SK-N-SH (cell line): ENCODE measurements around the gene BFSP2. TPM values are rescaled to one million over a fixed set of nuclear protein-coding genes. Genes with fewer than 3 reads are reported as not detected.

Experiments used
- CTCF ChIA-PET: fragments of 300-600, 350-600 bp; formaldehyde crosslinking; extraction: SDS; loops from one replicate; lab custom pipeline; 2021; lab: Yijun Ruan, JAX
- POLR2A ChIA-PET: fragments of 350-600 bp; sonication (Branson Sonifier 250); formaldehyde crosslinking; extraction: SDS; loops from one replicate; lab custom pipeline; 2020; ENCODE audit warnings: antibody characterized with exemption, inconsistent platforms; lab: Yijun Ruan, JAX
- DNase-seq: peaks from one replicate; pipeline ENCODE4 v3.0.0; 2012
- H2AFZ ChIP-seq: fragments of 200-600 bp; sonication (generic); 2 replicates; pipeline ENCODE4 v1.8.1; 2016; ENCODE audit warnings: antibody characterized with exemption, mild to moderate bottlenecking, low read depth
- H3F3A ChIP-seq: fragments of 200-600 bp; sonication (generic); replicated peaks from 2 replicates; pipeline ENCODE3; 2016; ENCODE audit warnings: antibody characterized with exemption, mild to moderate bottlenecking; ENCODE audit not compliant: insufficient read depth
- H3K27ac ChIP-seq, 2 experiments: fragments of 200-500 bp in 1 of 2; fragments of 200-600 bp in 1 of 2; sonication (Bioruptor generic) in 1 of 2; sonication (generic), shearing (Covaris generic) in 1 of 2; 2 replicates each; pipeline versions ENCODE4 v1.5.1 to v1.6.1; 2014 to 2016; ENCODE audit warnings: low read depth in 2 of 2, inconsistent platforms in 1 of 2, low read length in 1 of 2, mild to moderate bottlenecking in 1 of 2, mixed read lengths in 1 of 2
- H3K27me3 ChIP-seq: fragments of 200-600 bp; sonication (generic), shearing (Covaris generic); 2 replicates; pipeline ENCODE4 v1.6.1; 2016; ENCODE audit warnings: mixed run types; ENCODE audit not compliant: insufficient read depth
- H3K36me3 ChIP-seq, 2 experiments: fragments of 200-500 bp in 1 of 2; fragments of 200-600 bp in 1 of 2; sonication (Bioruptor generic) in 1 of 2; sonication (generic) in 1 of 2; replicated peaks in 1 of 2; 2 replicates each; pipeline versions ENCODE3 to v1.5.1; 2014 to 2016; ENCODE audit warnings: low read length in 1 of 2, mild to moderate bottlenecking in 1 of 2; ENCODE audit not compliant: insufficient read depth in 2 of 2, control insufficient read depth in 1 of 2
- H3K4me1 ChIP-seq, 2 experiments: fragments of 200-500 bp in 1 of 2; fragments of 200-600 bp in 1 of 2; sonication (Bioruptor generic) in 1 of 2; sonication (generic), shearing (Covaris generic) in 1 of 2; 2 replicates each; pipeline versions ENCODE4 v1.5.1 to v1.6.1; 2014 to 2016; ENCODE audit warnings: low read depth in 1 of 2, low read length in 1 of 2, mixed run types in 1 of 2; ENCODE audit not compliant: insufficient read depth in 2 of 2, control insufficient read depth in 1 of 2
- H3K4me2 ChIP-seq: fragments of 200-600 bp; sonication (generic), shearing (Covaris generic); 2 replicates; pipeline ENCODE4 v1.6.1; 2017; ENCODE audit warnings: mixed run types
- H3K4me3 ChIP-seq, 2 experiments: fragments of 200-500 bp in 1 of 2; fragments of 200-600 bp in 1 of 2; sonication (Bioruptor generic) in 1 of 2; sonication (generic), shearing (Covaris generic) in 1 of 2; 2 replicates each; pipeline versions ENCODE4 v1.5.1 to v1.8.1; 2014 to 2016; ENCODE audit warnings: low read depth in 2 of 2, inconsistent platforms in 1 of 2, low read length in 1 of 2, mild to moderate bottlenecking in 1 of 2, mixed read lengths in 1 of 2, moderate library complexity in 1 of 2
- H3K79me2 ChIP-seq: fragments of 200-600 bp; sonication (generic); 2 replicates; pipeline ENCODE4 v1.8.1; 2017; ENCODE audit warnings: mild to moderate bottlenecking; ENCODE audit not compliant: insufficient read depth
- H3K9ac ChIP-seq: fragments of 200-600 bp; sonication (generic); 2 replicates; pipeline ENCODE4 v1.6.1; 2017; ENCODE audit warnings: mixed run types
- H3K9me2 ChIP-seq: fragments of 200-600 bp; sonication (generic); 2 replicates; pipeline ENCODE4 v1.6.1; 2017; ENCODE audit warnings: mixed run types
- H3K9me3 ChIP-seq: fragments of 200-600 bp; sonication (generic); 2 replicates; pipeline ENCODE4 v1.6.1; 2017; ENCODE audit warnings: mixed run types, mild to moderate bottlenecking, moderate library complexity
- H4K20me1 ChIP-seq: fragments of 200-600 bp; sonication (generic); 2 replicates; pipeline ENCODE4 v1.6.1; 2017; ENCODE audit warnings: mild to moderate bottlenecking, mixed run types; ENCODE audit not compliant: insufficient read depth
- CHD2 ChIP-seq: fragments of 150-350 bp; IDR thresholded peaks from 2 replicates; pipeline ENCODE4 v1.6.1; 2018; ENCODE audit warnings: low read length; ENCODE audit not compliant: partially characterized antibody
- CTCF ChIP-seq: fragments of 200-600 bp; sonication (generic); IDR thresholded peaks from 2 replicates; pipeline ENCODE4 v1.6.1; 2017; ENCODE audit warnings: antibody characterized with exemption, mild to moderate bottlenecking, moderate library complexity
- EP300 ChIP-seq, 2 experiments: IDR thresholded peaks; 2 replicates each; pipeline versions ENCODE4 v1.4.0 to v1.6.1; 2012; ENCODE audit warnings: borderline replicate concordance in 1 of 2, low read depth in 1 of 2, low read length in 1 of 2
- FOSL2 ChIP-seq: IDR thresholded peaks from 2 replicates; pipeline ENCODE4 v1.4.0; 2012; ENCODE audit warnings: low read depth, mild to moderate bottlenecking, moderate library complexity, borderline replicate concordance
- FOXM1 ChIP-seq: IDR thresholded peaks from 2 replicates; pipeline ENCODE4 v1.4.0; 2012; ENCODE audit warnings: low read depth, mild to moderate bottlenecking
- GABPA ChIP-seq: IDR thresholded peaks from 2 replicates; pipeline ENCODE4 v1.4.0; 2012; ENCODE audit warnings: low read depth, mild to moderate bottlenecking
- IRF3 ChIP-seq: fragments of 150-350 bp; IDR thresholded peaks from 2 replicates; pipeline ENCODE4 v1.6.1; 2016; ENCODE audit warnings: mild to moderate bottlenecking, low read depth, low read length
- JUND ChIP-seq: IDR thresholded peaks from 2 replicates; pipeline ENCODE4 v1.4.0; 2012
- MAX ChIP-seq: IDR thresholded peaks from 2 replicates; pipeline ENCODE4 v1.4.0; 2012; ENCODE audit warnings: low read depth
- MEF2A ChIP-seq: IDR thresholded peaks from 2 replicates; pipeline ENCODE4 v1.4.0; 2012; ENCODE audit warnings: low read depth, borderline replicate concordance
- NFIC ChIP-seq: IDR thresholded peaks from 2 replicates; pipeline ENCODE4 v1.4.0; 2012; ENCODE audit warnings: borderline replicate concordance
- NRF1 ChIP-seq: IDR thresholded peaks from 2 replicates; pipeline ENCODE4 v1.6.1; 2012; ENCODE audit warnings: low read depth, mild to moderate bottlenecking, low read length
- PBX3 ChIP-seq: IDR thresholded peaks from 2 replicates; pipeline ENCODE4; 2012
- POLR2AphosphoS5 ChIP-seq: IDR thresholded peaks from 2 replicates; pipeline ENCODE4 v1.6.1; 2012; ENCODE audit warnings: low read depth, low read length
- RAD21 ChIP-seq: IDR thresholded peaks from 2 replicates; pipeline ENCODE4 v1.6.1; 2012; ENCODE audit warnings: mild to moderate bottlenecking, low read length
- RCOR1 ChIP-seq: fragments of 150-350 bp; IDR thresholded peaks from 2 replicates; pipeline ENCODE4 v1.6.1; 2017; ENCODE audit warnings: antibody characterized with exemption, low read length
- RFX5 ChIP-seq: IDR thresholded peaks from 2 replicates; pipeline ENCODE4 v1.6.1; 2012; ENCODE audit warnings: mild to moderate bottlenecking, improper control_type of control experiment, low read length
- RXRA ChIP-seq: IDR thresholded peaks from 2 replicates; pipeline ENCODE4 v1.4.0; 2012; ENCODE audit warnings: low read depth, mild to moderate bottlenecking, borderline replicate concordance
- SIN3A ChIP-seq: IDR thresholded peaks from 2 replicates; pipeline ENCODE4 v1.6.1; 2012; ENCODE audit warnings: low read depth, mild to moderate bottlenecking, low read length, moderate library complexity, borderline replicate concordance
- SMC3 ChIP-seq: IDR thresholded peaks from 2 replicates; pipeline ENCODE4 v1.6.1; 2012; ENCODE audit warnings: low read depth, low read length, improper control_type of control experiment
- TEAD4 ChIP-seq: IDR thresholded peaks from 2 replicates; pipeline ENCODE4 v1.4.0; 2012; ENCODE audit warnings: mild to moderate bottlenecking, borderline replicate concordance; ENCODE audit not compliant: insufficient read depth
- USF1 ChIP-seq: IDR thresholded peaks from 2 replicates; pipeline ENCODE4 v1.4.0; 2012; ENCODE audit warnings: low read depth, borderline replicate concordance
- YY1 ChIP-seq: IDR thresholded peaks from 2 replicates; pipeline ENCODE4 v1.4.0; 2012; ENCODE audit warnings: low read depth, mild to moderate bottlenecking
- WGBS: methylation state at CpG from one replicate; pipeline ENCODE4 v1.1.6; 2017; ENCODE audit warnings: low lambda C conversion rate; 5-methylcytosine and 5-hydroxymethylcytosine counted together
- polyA plus RNA-seq, 3 experiments: library from polyadenylated mRNA; depleted of rRNA; stranded (reverse); fragments of >200 nt; gene quantifications; 2 replicates each; pipeline ENCODE4 v1.2.3, GENCODE V29; 2012

The BFSP2 gene
- polyA plus RNA-seq, 1 of the 3 experiments (the other 2 are of a cell fraction): not detected

- TF ChIP-seq NFIC (no peak), FOSL2 (no peak), POLR2AphosphoS5 (no peak), MEF2A (no peak)
Observed at GRCh38 chr3:133461291-133461690, 61.4 kb downstream of the BFSP2 start (continued).

- Histone ChIP-seq H3K9ac (no peak overlapping the region), H3K27ac (no peak overlapping the region), H3K27me3 (no peaks in the 10 kb centered on the region), H3F3A (no peaks in the 10 kb centered on the region), H3K79me2 (no peaks in the 10 kb centered on the region), H3K9me3 (no peaks in the 10 kb centered on the region), H3K4me3 (no peak overlapping the region), H2AFZ (no peak overlapping the region)
- 84% methylated on average over 8 of the region's 8 CpGs for WGBS
- CTCF ChIA-PET: interaction anchor here (1.0 to 2.6 kb wide), 2 partner anchors 39 to 115 kb away, joined by 4 to 11 read pairs; no protein-coding TSS in a partner anchor
- no peak for DNase-seq
- TF ChIP-seq TEAD4: no peak
- no peak for TF ChIP-seq MAX
- no peak for TF ChIP-seq PBX3
- TF ChIP-seq FOXM1: no peak
- TF ChIP-seq RFX5: no peak
- no peak for TF ChIP-seq CHD2
- TF ChIP-seq GABPA: no peak
- TF ChIP-seq IRF3: no peak
- TF ChIP-seq RAD21: no peak
- no peak for TF ChIP-seq USF1
- TF ChIP-seq SIN3A: no peak
- TF ChIP-seq FOSL2: no peak
- no peak for TF ChIP-seq NRF1
- no peak for TF ChIP-seq RCOR1
- TF ChIP-seq EP300 (IDR thresholded peaks at IDR 0.05; ENCODE audit: borderline replicate concordance in 1 of 2, low read depth in 1 of 2, low read length in 1 of 2): no peak
- no peak for TF ChIP-seq JUND
- no peak for TF ChIP-seq YY1
- no peak for TF ChIP-seq RXRA
- TF ChIP-seq SMC3: no peak
- no peak for TF ChIP-seq CTCF
- TF ChIP-seq, all 33 proteins: peak for 0
- Histone ChIP-seq H3K4me2 (no peak overlapping the region), H3K9me2 (no peaks in the 10 kb centered on the region), H3K4me1 (peaks cover 0 to 2% of the 10 kb centered on the region in 2 experiments; a peak in 1 of 4 replicates), H3K36me3 (no peaks in the 10 kb centered on the region), H4K20me1 (no peaks in the 10 kb centered on the region)
- POLR2A ChIA-PET: no interaction called here
Observed at GRCh38 chr3:133463347-133463860, 63.5 kb downstream of the BFSP2 start.
